Measurements from ENCODE around the gene TAC3.
"Not testable (repeated sequence)": the region's sequence is repeated elsewhere in the genome, so short reads cannot be mapped to it uniquely, and the experiment has no call there.

TAC3 gene

DNA sequence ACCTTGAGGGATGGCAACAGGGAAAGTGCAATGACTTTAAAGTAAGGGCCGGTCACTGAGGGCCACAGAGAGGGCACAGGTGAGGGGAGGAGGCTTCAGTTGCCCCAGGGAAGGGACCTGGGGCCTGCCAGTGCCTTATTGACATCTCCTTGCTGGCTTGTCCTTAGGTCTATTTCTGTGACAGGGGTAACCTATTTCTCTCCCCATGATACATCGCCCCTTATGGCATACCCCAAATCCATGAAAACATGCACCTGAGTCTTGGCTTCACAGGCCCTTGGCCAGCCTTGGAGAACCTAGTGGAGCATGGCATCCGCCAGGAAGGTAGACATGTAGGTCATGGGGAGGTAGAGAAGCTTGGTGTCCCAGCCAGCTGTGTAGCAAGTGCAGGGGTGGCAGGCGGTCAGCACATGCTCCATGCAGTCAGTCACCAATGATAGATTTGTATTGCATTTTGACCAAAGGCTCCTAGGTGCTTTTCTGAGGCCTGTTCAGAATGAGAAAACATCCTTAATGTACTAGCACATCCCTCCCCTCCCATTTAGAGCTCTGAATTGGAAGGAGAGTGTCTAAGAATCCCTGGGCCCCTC is 35.3 kb downstream of the TAC3 start:
- DNase-seq = no peak

DNA sequence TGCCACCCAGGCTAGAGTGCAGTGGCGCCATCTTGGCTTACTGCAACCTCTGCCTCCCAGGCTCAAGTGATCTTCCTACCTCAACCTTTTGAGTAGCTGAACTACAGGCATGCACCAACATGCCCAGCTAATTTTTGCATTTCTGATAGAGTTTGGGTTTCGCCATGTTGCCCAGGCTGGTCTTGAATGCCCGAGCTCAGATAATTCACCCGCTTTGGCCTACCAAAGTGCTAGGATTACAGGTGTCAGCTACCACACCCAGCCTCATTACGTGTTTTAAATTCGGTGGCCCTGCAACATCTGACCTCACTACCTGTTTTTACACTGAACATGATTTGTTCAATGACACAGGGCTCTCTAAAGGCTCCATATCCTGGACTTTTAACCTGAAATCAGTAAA is 36.1 kb downstream of the TAC3 start:
- DNase-seq = no peak

GRCh38 chr12:56979628-56980027 is 36.7 kb downstream of the TAC3 start:
- DNase-seq = no peak

- no peak for DNase-seq
Measured at GRCh38 chr12:56978397-56979138, 37.8 kb downstream of the TAC3 start.

DNA sequence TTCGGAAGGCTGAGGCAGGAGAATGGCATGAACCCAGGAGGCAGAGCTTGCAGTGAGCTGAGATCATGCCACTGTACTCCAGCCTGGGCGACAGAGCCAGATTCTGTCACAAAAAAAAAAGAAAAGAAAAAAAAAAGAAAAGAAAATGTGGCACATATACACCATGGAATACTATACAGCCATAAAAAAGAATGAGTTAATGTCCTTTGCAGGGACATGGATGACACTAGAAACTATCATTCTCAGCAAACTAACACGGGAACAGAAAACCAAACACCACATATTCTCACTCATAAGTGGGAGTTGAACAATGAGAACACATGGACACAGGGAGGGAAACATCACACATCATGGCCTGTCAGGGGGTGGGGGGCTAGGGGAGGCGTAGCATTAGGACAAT is 39.0 kb downstream of the TAC3 start:
- DNase-seq = not testable (repeated sequence)

DNA sequence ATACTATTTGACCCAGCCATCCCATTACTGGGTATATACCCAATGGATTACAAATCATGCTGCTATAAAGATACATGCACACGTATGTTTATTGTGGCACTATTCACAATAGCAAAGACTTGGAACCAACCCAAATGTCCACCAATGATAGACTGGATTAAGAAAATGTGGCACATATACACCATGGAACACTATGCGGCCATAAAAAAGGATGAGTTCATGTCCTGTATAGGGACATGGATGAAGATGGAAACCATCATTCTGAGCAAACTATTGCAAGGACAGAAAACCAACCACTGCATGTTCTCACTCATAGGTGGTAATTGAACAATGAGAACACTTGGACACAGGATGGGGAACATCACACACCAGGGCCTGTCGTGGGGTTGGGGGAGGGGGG is 42.1 kb downstream of the TAC3 start:
- not testable (repeated sequence) for DNase-seq

- DNase-seq = not testable (repeated sequence)
Measured at GRCh38 chr12:56968910-56969309, 47.4 kb downstream of the TAC3 start.

- DNase-seq = not testable (repeated sequence)
Measured at GRCh38 chr12:56965997-56966642, 50.2 kb downstream of the TAC3 start.

- DNase-seq = not testable (repeated sequence)
Measured at GRCh38 chr12:56965124-56965523, 51.2 kb downstream of the TAC3 start.

- DNase-seq = not testable (repeated sequence)
Measured at GRCh38 chr12:56963557-56963956, 52.8 kb downstream of the TAC3 start.

GRCh38 chr12:56962247-56962646 is 54.1 kb downstream of the TAC3 start:
- not testable (repeated sequence) for DNase-seq
